SK-N-SH (cell line): ENCODE data around the gene JKAMP. TPM values are rescaled to one million over a fixed set of nuclear protein-coding genes. Genes with fewer than 3 reads are reported as not detected.

ENCODE experiments used
- CTCF ChIA-PET: fragments of 300-600, 350-600 bp; formaldehyde crosslinking; extraction: SDS; loops from one replicate; lab custom pipeline; 2021; lab: Yijun Ruan, JAX
- POLR2A ChIA-PET: fragments of 350-600 bp; sonication (Branson Sonifier 250); formaldehyde crosslinking; extraction: SDS; loops from one replicate; lab custom pipeline; 2020; ENCODE audit warnings: antibody characterized with exemption, inconsistent platforms; lab: Yijun Ruan, JAX
- DNase-seq: peaks from one replicate; pipeline ENCODE4 v3.0.0; 2012
- H2AFZ ChIP-seq: fragments of 200-600 bp; sonication (generic); 2 replicates; pipeline ENCODE4 v1.8.1; 2016; ENCODE audit warnings: antibody characterized with exemption, mild to moderate bottlenecking, low read depth
- H3F3A ChIP-seq: fragments of 200-600 bp; sonication (generic); replicated peaks from 2 replicates; pipeline ENCODE3; 2016; ENCODE audit warnings: antibody characterized with exemption, mild to moderate bottlenecking; ENCODE audit not compliant: insufficient read depth
- H3K27ac ChIP-seq, 2 experiments: fragments of 200-500 bp in 1 of 2; fragments of 200-600 bp in 1 of 2; sonication (Bioruptor generic) in 1 of 2; sonication (generic), shearing (Covaris generic) in 1 of 2; 2 replicates each; pipeline versions ENCODE4 v1.5.1 to v1.6.1; 2014 to 2016; ENCODE audit warnings: low read depth in 2 of 2, inconsistent platforms in 1 of 2, low read length in 1 of 2, mild to moderate bottlenecking in 1 of 2, mixed read lengths in 1 of 2
- H3K27me3 ChIP-seq: fragments of 200-600 bp; sonication (generic), shearing (Covaris generic); 2 replicates; pipeline ENCODE4 v1.6.1; 2016; ENCODE audit warnings: mixed run types; ENCODE audit not compliant: insufficient read depth
- H3K36me3 ChIP-seq, 2 experiments: fragments of 200-500 bp in 1 of 2; fragments of 200-600 bp in 1 of 2; sonication (Bioruptor generic) in 1 of 2; sonication (generic) in 1 of 2; replicated peaks in 1 of 2; 2 replicates each; pipeline versions ENCODE3 to v1.5.1; 2014 to 2016; ENCODE audit warnings: low read length in 1 of 2, mild to moderate bottlenecking in 1 of 2; ENCODE audit not compliant: insufficient read depth in 2 of 2, control insufficient read depth in 1 of 2
- H3K4me1 ChIP-seq, 2 experiments: fragments of 200-500 bp in 1 of 2; fragments of 200-600 bp in 1 of 2; sonication (Bioruptor generic) in 1 of 2; sonication (generic), shearing (Covaris generic) in 1 of 2; 2 replicates each; pipeline versions ENCODE4 v1.5.1 to v1.6.1; 2014 to 2016; ENCODE audit warnings: low read depth in 1 of 2, low read length in 1 of 2, mixed run types in 1 of 2; ENCODE audit not compliant: insufficient read depth in 2 of 2, control insufficient read depth in 1 of 2
- H3K4me2 ChIP-seq: fragments of 200-600 bp; sonication (generic), shearing (Covaris generic); 2 replicates; pipeline ENCODE4 v1.6.1; 2017; ENCODE audit warnings: mixed run types
- H3K4me3 ChIP-seq, 2 experiments: fragments of 200-500 bp in 1 of 2; fragments of 200-600 bp in 1 of 2; sonication (Bioruptor generic) in 1 of 2; sonication (generic), shearing (Covaris generic) in 1 of 2; 2 replicates each; pipeline versions ENCODE4 v1.5.1 to v1.8.1; 2014 to 2016; ENCODE audit warnings: low read depth in 2 of 2, inconsistent platforms in 1 of 2, low read length in 1 of 2, mild to moderate bottlenecking in 1 of 2, mixed read lengths in 1 of 2, moderate library complexity in 1 of 2
- H3K79me2 ChIP-seq: fragments of 200-600 bp; sonication (generic); 2 replicates; pipeline ENCODE4 v1.8.1; 2017; ENCODE audit warnings: mild to moderate bottlenecking; ENCODE audit not compliant: insufficient read depth
- H3K9ac ChIP-seq: fragments of 200-600 bp; sonication (generic); 2 replicates; pipeline ENCODE4 v1.6.1; 2017; ENCODE audit warnings: mixed run types
- H3K9me2 ChIP-seq: fragments of 200-600 bp; sonication (generic); 2 replicates; pipeline ENCODE4 v1.6.1; 2017; ENCODE audit warnings: mixed run types
- H3K9me3 ChIP-seq: fragments of 200-600 bp; sonication (generic); 2 replicates; pipeline ENCODE4 v1.6.1; 2017; ENCODE audit warnings: mixed run types, mild to moderate bottlenecking, moderate library complexity
- H4K20me1 ChIP-seq: fragments of 200-600 bp; sonication (generic); 2 replicates; pipeline ENCODE4 v1.6.1; 2017; ENCODE audit warnings: mild to moderate bottlenecking, mixed run types; ENCODE audit not compliant: insufficient read depth
- CHD2 ChIP-seq: fragments of 150-350 bp; IDR thresholded peaks from 2 replicates; pipeline ENCODE4 v1.6.1; 2018; ENCODE audit warnings: low read length; ENCODE audit not compliant: partially characterized antibody
- ELF1 ChIP-seq: IDR thresholded peaks from 2 replicates; pipeline ENCODE4 v1.4.0; 2012
- EP300 ChIP-seq, 2 experiments: IDR thresholded peaks; 2 replicates each; pipeline versions ENCODE4 v1.4.0 to v1.6.1; 2012; ENCODE audit warnings: borderline replicate concordance in 1 of 2, low read depth in 1 of 2, low read length in 1 of 2
- EZH2phosphoT487 ChIP-seq: fragments of 200-600 bp; sonication (generic); IDR thresholded peaks from 2 replicates; pipeline ENCODE4 v1.6.1; 2017; ENCODE audit warnings: low read depth, mixed run types, mild to moderate bottlenecking, antibody characterized with exemption, moderate library complexity, borderline replicate concordance
- FOSL2 ChIP-seq: IDR thresholded peaks from 2 replicates; pipeline ENCODE4 v1.4.0; 2012; ENCODE audit warnings: low read depth, mild to moderate bottlenecking, moderate library complexity, borderline replicate concordance
- FOXM1 ChIP-seq: IDR thresholded peaks from 2 replicates; pipeline ENCODE4 v1.4.0; 2012; ENCODE audit warnings: low read depth, mild to moderate bottlenecking
- GABPA ChIP-seq: IDR thresholded peaks from 2 replicates; pipeline ENCODE4 v1.4.0; 2012; ENCODE audit warnings: low read depth, mild to moderate bottlenecking
- JUND ChIP-seq: IDR thresholded peaks from 2 replicates; pipeline ENCODE4 v1.4.0; 2012
- MXI1 ChIP-seq: IDR thresholded peaks from 2 replicates; pipeline ENCODE4 v1.6.1; 2012; ENCODE audit warnings: mild to moderate bottlenecking, low read depth, low read length, improper control_type of control experiment
- NFIC ChIP-seq: IDR thresholded peaks from 2 replicates; pipeline ENCODE4 v1.4.0; 2012; ENCODE audit warnings: borderline replicate concordance
- NRF1 ChIP-seq: IDR thresholded peaks from 2 replicates; pipeline ENCODE4 v1.6.1; 2012; ENCODE audit warnings: low read depth, mild to moderate bottlenecking, low read length
- RAD21 ChIP-seq: IDR thresholded peaks from 2 replicates; pipeline ENCODE4 v1.6.1; 2012; ENCODE audit warnings: mild to moderate bottlenecking, low read length
- RCOR1 ChIP-seq: fragments of 150-350 bp; IDR thresholded peaks from 2 replicates; pipeline ENCODE4 v1.6.1; 2017; ENCODE audit warnings: antibody characterized with exemption, low read length
- RFX5 ChIP-seq: IDR thresholded peaks from 2 replicates; pipeline ENCODE4 v1.6.1; 2012; ENCODE audit warnings: mild to moderate bottlenecking, improper control_type of control experiment, low read length
- TAF1 ChIP-seq: IDR thresholded peaks from 2 replicates; pipeline ENCODE4 v1.6.1; 2012; ENCODE audit warnings: low read depth, mild to moderate bottlenecking, low read length, moderate library complexity, borderline replicate concordance
- TCF12 ChIP-seq: IDR thresholded peaks from 2 replicates; pipeline ENCODE4 v1.4.0; 2012
- USF2 ChIP-seq: fragments of 150-350 bp; IDR thresholded peaks from 2 replicates; pipeline ENCODE4 v1.6.1; 2017; ENCODE audit warnings: antibody characterized with exemption, low read length, low read depth, borderline replicate concordance
- WGBS: methylation state at CpG from one replicate; pipeline ENCODE4 v1.1.6; 2017; ENCODE audit warnings: low lambda C conversion rate; 5-methylcytosine and 5-hydroxymethylcytosine counted together
- polyA plus RNA-seq, 3 experiments: library from polyadenylated mRNA; depleted of rRNA; stranded (reverse); fragments of >200 nt; gene quantifications; 2 replicates each; pipeline ENCODE4 v1.2.3, GENCODE V29; 2012
- TF ChIP-seq, protein P1 (sequence below): IDR thresholded peaks from 2 replicates; pipeline ENCODE4 v1.4.0; 2012; ENCODE audit warnings: low read depth, borderline replicate concordance
- TF ChIP-seq, protein P2 (sequence below): fragments of 200-600 bp; sonication (generic); IDR thresholded peaks from 2 replicates; pipeline ENCODE4 v1.6.1; 2017; ENCODE audit warnings: antibody characterized with exemption, mild to moderate bottlenecking, moderate library complexity
- TF ChIP-seq, protein P3 (sequence below): fragments of 150-350 bp; IDR thresholded peaks from 2 replicates; pipeline ENCODE4 v1.6.1; 2016; ENCODE audit warnings: mild to moderate bottlenecking, low read depth, low read length

Gene JKAMP
- polyA plus RNA-seq, 1 of the 3 experiments (the other 2 are of a cell fraction): 95.4 TPM

GRCh38 chr14:59483819-59484638 is at the start of gene JKAMP, which contains the start of gene L3HYPDH (continued):
- TF ChIP-seq CHD2: peak; percentile 55
- TF ChIP-seq, protein P1, sequence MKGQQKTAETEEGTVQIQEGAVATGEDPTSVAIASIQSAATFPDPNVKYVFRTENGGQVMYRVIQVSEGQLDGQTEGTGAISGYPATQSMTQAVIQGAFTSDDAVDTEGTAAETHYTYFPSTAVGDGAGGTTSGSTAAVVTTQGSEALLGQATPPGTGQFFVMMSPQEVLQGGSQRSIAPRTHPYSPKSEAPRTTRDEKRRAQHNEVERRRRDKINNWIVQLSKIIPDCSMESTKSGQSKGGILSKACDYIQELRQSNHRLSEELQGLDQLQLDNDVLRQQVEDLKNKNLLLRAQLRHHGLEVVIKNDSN: peak; percentile 65; the same call in 1 of the 2 replicates

DNA sequence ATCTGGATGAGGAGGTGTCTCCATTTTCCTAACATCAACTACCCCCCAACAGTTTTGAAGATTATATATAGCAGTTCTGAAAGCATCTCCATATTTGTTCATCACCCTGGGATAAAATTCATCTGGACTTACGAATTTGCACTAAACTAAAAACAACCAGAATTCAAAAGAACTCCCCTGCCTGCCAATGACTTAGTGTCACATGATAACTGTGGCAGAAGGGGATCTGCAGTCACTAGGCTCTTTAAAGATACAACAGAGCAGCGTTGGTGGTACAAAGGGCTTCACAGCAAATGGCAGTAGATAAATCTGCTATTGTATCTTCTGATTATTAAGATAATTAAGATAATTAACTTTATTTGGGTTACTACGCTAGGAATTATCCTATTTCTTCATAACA is 49.2 kb upstream of the JKAMP start:
- CTCF ChIA-PET: interaction anchor here (0.8 to 2.7 kb wide), 4 partner anchors 12 to 934 kb away, joined by 3 to 10 read pairs (median 4); no protein-coding TSS in a partner anchor
- H2AFZ ChIP-seq: no peak overlapping the region
- WGBS: 99% methylated on average over 3 of the region's 3 CpGs

More for the DNA sequence above, 49.2 kb upstream of the JKAMP start:
- H3F3A ChIP-seq: peaks cover 21% of the 10 kb centered on the region
- no peaks in the 10 kb centered on the region for H3K9me2 ChIP-seq
- no peak overlapping the region for H3K27ac ChIP-seq
- peaks cover 0 to 18% of the 10 kb centered on the region in 2 experiments; a peak in 3 of 4 replicates for H3K4me1 ChIP-seq
- H3K79me2 ChIP-seq: peaks cover 15% of the 10 kb centered on the region; the same call in 1 of the 2 replicates
- no peak for TF ChIP-seq EP300 (IDR thresholded peaks at IDR 0.05; ENCODE audit: borderline replicate concordance in 1 of 2, low read depth in 1 of 2, low read length in 1 of 2)
- no peak for TF ChIP-seq RCOR1
- TF ChIP-seq, protein P2, sequence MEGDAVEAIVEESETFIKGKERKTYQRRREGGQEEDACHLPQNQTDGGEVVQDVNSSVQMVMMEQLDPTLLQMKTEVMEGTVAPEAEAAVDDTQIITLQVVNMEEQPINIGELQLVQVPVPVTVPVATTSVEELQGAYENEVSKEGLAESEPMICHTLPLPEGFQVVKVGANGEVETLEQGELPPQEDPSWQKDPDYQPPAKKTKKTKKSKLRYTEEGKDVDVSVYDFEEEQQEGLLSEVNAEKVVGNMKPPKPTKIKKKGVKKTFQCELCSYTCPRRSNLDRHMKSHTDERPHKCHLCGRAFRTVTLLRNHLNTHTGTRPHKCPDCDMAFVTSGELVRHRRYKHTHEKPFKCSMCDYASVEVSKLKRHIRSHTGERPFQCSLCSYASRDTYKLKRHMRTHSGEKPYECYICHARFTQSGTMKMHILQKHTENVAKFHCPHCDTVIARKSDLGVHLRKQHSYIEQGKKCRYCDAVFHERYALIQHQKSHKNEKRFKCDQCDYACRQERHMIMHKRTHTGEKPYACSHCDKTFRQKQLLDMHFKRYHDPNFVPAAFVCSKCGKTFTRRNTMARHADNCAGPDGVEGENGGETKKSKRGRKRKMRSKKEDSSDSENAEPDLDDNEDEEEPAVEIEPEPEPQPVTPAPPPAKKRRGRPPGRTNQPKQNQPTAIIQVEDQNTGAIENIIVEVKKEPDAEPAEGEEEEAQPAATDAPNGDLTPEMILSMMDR: no peak
- no peak for TF ChIP-seq NRF1
- no peak for TF ChIP-seq USF2
- no peak for TF ChIP-seq TCF12
- TF ChIP-seq FOXM1: no peak
- no peak for TF ChIP-seq TAF1
- TF ChIP-seq RAD21: no peak
- TF ChIP-seq, protein P3, sequence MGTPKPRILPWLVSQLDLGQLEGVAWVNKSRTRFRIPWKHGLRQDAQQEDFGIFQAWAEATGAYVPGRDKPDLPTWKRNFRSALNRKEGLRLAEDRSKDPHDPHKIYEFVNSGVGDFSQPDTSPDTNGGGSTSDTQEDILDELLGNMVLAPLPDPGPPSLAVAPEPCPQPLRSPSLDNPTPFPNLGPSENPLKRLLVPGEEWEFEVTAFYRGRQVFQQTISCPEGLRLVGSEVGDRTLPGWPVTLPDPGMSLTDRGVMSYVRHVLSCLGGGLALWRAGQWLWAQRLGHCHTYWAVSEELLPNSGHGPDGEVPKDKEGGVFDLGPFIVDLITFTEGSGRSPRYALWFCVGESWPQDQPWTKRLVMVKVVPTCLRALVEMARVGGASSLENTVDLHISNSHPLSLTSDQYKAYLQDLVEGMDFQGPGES: no peak
- no peak for TF ChIP-seq CHD2
- no peak for TF ChIP-seq RFX5
- TF ChIP-seq ELF1: no peak
- TF ChIP-seq FOSL2: no peak
- TF ChIP-seq NFIC: no peak
- no peak for TF ChIP-seq EZH2phosphoT487
- no peak for TF ChIP-seq JUND
- TF ChIP-seq GABPA: no peak
- no peak for TF ChIP-seq MXI1
- TF ChIP-seq, all 33 proteins: peak for 0
- POLR2A ChIA-PET: no interaction called here
- Histone ChIP-seq H3K4me3 (no peak overlapping the region), H3K9ac (no peak overlapping the region), H4K20me1 (no peaks in the 10 kb centered on the region), H3K36me3 (peaks cover 0 to 36% of the 10 kb centered on the region in 2 experiments), H3K27me3 (no peaks in the 10 kb centered on the region), H3K9me3 (no peaks in the 10 kb centered on the region), H3K4me2 (no peak overlapping the region)
- no peak for DNase-seq
